ENCODE measurements around the gene PPCDC. TPM values are rescaled to one million over a fixed set of nuclear protein-coding genes. Genes with fewer than 3 reads are reported as not detected.
A peak's percentile ranks its signal among the peaks of the same experiment; 100 is the strongest.
"Not testable (repeated sequence)": the region's sequence is repeated elsewhere in the genome, so short reads cannot be mapped to it uniquely, and the experiment has no call there.

Gene PPCDC
- total RNA-seq, 1 donor from 2014 or later, result 5.2 TPM

GRCh38 chr15:75090388-75090734, 67.0 kb downstream of the PPCDC start:
- DNase-seq (ENCODE audit: missing footprints) (no peak), ATAC-seq (peak; percentile 79)
- intact Hi-C loops (cut with DNase I), result loop anchor here (1.0 kb wide), 1 partner anchor 47 kb away; no protein-coding TSS in a partner anchor

- intact Hi-C loops (cut with DNase I), result no loop called here
- no peak for DNase-seq (ENCODE audit: missing footprints)
- ATAC-seq, result no peak
Measured at GRCh38 chr15:75091814-75092213, 68.4 kb downstream of the PPCDC start.

DNA sequence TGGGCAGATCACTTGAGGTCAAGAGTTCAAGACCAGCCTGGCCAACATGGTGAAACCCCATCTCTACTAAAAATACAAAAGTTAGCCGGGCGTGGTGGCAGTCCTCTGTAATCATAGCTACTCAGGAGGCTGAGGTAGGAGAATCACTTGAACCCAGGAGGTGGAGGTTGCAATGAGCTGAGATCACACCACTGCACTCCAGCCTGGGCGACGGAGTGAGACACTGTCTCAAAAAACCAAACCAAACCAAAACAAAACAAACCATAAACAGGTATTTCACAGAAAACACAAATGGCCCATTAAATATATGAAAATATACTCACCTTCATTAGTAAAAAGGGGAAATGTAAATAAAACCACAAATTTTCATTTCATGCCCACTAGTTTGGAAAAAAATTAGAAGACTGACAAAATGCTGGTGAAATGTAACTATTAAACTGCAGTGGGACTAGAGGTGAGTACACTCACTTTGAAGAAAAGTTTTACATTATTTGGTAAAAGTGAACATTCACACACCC, 71.6 kb downstream of the PPCDC start:
- not testable (repeated sequence) for DNase-seq (ENCODE audit: missing footprints)

GRCh38 chr15:75095594-75095993, 72.2 kb downstream of the PPCDC start:
- intact Hi-C loops (cut with DNase I), result no loop called here
- DNase-seq (ENCODE audit: missing footprints) (no peak), ATAC-seq (no peak)

More for the DNA sequence above, 71.6 kb downstream of the PPCDC start:
- intact Hi-C loops (cut with DNase I); ATAC-seq: not testable (repeated sequence)

GRCh38 chr15:75097939-75098338, 74.5 kb downstream of the PPCDC start:
- ATAC-seq, result no peak
- intact Hi-C loops (cut with DNase I), result no loop called here
- no peak for DNase-seq (ENCODE audit: missing footprints)

DNA sequence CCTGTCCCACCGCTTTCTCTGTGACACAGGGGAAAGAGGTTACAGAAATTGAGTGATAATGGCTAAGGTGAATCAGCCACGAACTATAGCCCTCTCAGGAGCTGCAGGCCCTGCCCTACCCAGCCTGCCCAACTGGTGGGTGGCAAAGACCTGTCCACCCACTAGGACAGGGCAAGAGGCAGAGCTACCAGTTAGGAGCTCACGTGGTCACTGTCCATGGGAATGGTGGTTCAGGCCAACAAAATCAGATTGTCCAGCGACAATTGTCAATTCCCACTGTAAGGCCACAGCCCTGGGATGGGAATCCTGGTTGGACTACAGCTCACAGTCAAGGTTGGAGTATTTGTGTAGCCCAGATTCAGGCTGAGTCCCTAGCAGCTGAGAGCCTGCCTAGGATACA, 75.0 kb downstream of the PPCDC start:
- intact Hi-C loops (cut with DNase I), result no loop called here
- no peak for ATAC-seq

More for the DNA sequence above, 75.0 kb downstream of the PPCDC start:
- no peak for DNase-seq (ENCODE audit: missing footprints)

Other genes starting within 250 kb of the PPCDC start
- 41.8 TPM for gene CSK, start 241.5 kb upstream of the PPCDC start, total RNA-seq
- gene LMAN1L, start 210.8 kb upstream of the PPCDC start, total RNA-seq, result 21.9 TPM
- gene CPLX3, start 197.0 kb upstream of the PPCDC start, total RNA-seq, result 2.8 TPM
- 42.3 TPM for gene ULK3, start 180.4 kb upstream of the PPCDC start, total RNA-seq
- gene SCAMP2, start 150.2 kb upstream of the PPCDC start, total RNA-seq, result 42.6 TPM
- 60.8 TPM for gene MPI, start 133.5 kb upstream of the PPCDC start, total RNA-seq
- 110 TPM for gene FAM219B, start 116.7 kb upstream of the PPCDC start, total RNA-seq
- 1,490 TPM for gene COX5A, start 85.5 kb upstream of the PPCDC start, total RNA-seq
- gene RPP25, start 66.8 kb upstream of the PPCDC start, total RNA-seq, result 2.7 TPM
- 1.9 TPM for gene SCAMP5, start 28.0 kb upstream of the PPCDC start, total RNA-seq
- gene C15orf39, start 178.3 kb downstream of the PPCDC start, total RNA-seq, result 15.0 TPM
- gene GOLGA6C, start 234.7 kb downstream of the PPCDC start, total RNA-seq, result not detected